ENCODE measurements around the gene SRRM1. TPM values are rescaled to one million over a fixed set of nuclear protein-coding genes. Genes with fewer than 3 reads are reported as not detected.

The SRRM1 gene
- polyA plus RNA-seq, 1 donor (not counting 4 experiments of a cell fraction or from before 2014, with no cell fraction given) = 56.1 TPM

DNA sequence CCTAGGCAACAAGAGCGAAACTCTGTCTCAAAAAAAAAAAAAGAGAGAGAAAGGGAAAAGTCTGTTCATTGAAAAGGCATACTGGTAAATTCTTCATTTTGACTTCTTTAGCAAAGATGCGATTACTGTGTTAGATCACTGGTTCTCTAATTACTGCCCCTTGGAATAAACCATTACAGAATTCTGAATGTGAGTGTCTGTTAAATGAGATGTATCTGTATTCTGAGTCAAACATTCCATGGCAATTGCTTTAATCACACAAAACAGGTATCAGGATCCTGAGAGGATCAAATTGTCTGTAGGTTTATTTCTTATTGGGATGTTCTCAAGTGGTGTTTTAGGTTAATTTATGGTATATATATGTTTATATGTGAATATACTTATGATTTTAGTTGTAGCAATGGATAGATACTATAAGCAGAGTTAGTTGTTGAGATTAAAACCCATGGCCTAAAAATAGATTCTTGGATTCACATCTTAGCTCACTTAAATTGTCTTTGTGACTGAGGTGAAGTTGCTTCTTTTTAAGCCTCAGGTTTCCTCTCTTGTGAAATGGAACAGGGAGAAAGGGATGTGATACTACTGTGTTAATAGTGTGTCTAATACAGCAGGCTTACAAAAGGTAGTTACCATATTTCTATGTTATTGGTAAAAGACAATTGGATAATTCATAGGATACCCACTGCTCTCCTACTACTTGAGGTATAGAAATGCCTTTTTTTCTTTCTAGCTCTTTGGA is 16.2 kb downstream of the SRRM1 start:
- FAIRE-seq = no peak

DNA sequence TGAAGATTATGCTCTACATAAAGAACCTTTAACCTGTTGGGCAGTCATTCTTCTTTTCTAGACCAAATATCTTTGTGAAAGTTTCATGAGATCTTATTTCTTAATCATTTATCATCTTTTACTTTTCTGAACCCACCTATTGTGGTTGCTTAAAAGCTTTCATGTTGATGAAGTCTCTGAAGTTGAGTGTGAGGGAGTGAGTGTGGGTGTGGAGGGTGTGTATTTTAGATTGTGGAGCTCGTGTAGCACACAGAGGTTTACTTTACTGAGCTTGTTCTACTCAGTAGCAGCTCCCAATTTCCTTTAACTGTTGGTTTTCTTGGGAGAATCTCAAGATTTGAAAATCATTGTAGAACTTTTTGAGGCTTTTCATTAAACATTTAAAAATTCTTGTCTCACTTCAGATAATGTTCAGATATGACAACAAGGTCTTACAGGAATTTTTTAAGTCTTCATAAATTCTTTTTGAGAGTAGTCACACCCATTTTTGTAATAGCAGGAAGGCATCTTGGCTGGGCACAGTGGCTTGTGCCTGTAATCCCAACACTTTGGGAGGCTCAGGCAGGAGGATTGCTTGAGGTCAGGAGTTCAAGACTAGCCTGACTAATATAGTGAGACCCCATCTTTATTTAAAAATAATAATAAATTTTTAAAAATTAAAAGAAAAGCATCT is 17.0 kb downstream of the SRRM1 start:
- Histone ChIP-seq H3K4me1 (ENCODE audit: control insufficient read depth, extremely low read depth, insufficient read depth, low read length) (no peaks in the 10 kb centered on the region), H3K4me3 (ENCODE audit: control insufficient read depth in 2 of 3, extremely low read depth in 1 of 3, insufficient read depth in 2 of 3, low read depth in 1 of 3, low read length in 3 of 3) (no peak overlapping the region), H3K79me2 (ENCODE audit: control insufficient read depth, insufficient read depth, low read length) (peaks cover 51% of the 10 kb centered on the region), H3K9me1 (ENCODE audit: control insufficient read depth, extremely low read depth, insufficient read depth, low read length) (no peaks in the 10 kb centered on the region), H3K27me3 (ENCODE audit: control insufficient read depth, extremely low read depth, insufficient read depth, low read length) (no peaks in the 10 kb centered on the region), H4K20me1 (ENCODE audit: control insufficient read depth, extremely low read depth, insufficient read depth, low read length) (no peaks in the 10 kb centered on the region), H3K9me3 (ENCODE audit: control insufficient read depth, low read depth, low read length) (no peaks in the 10 kb centered on the region), H3K36me3 (ENCODE audit: control insufficient read depth in 2 of 2, extremely low read depth in 1 of 2, insufficient read depth in 2 of 2, low read length in 2 of 2) (peaks cover 25 to 31% of the 10 kb centered on the region in 2 experiments), H3K27ac (ENCODE audit: control insufficient read depth, insufficient read depth, low read length) (no peak overlapping the region), H2AFZ (ENCODE audit: control insufficient read depth, low read length) (no peak overlapping the region), H3K4me2 (ENCODE audit: control insufficient read depth, extremely low read depth, insufficient read depth, low read depth, low read length) (no peak overlapping the region), H3K9ac (ENCODE audit: control insufficient read depth, extremely low read depth, insufficient read depth, low read length) (no peak overlapping the region)
- TF ChIP-seq, protein P1, sequence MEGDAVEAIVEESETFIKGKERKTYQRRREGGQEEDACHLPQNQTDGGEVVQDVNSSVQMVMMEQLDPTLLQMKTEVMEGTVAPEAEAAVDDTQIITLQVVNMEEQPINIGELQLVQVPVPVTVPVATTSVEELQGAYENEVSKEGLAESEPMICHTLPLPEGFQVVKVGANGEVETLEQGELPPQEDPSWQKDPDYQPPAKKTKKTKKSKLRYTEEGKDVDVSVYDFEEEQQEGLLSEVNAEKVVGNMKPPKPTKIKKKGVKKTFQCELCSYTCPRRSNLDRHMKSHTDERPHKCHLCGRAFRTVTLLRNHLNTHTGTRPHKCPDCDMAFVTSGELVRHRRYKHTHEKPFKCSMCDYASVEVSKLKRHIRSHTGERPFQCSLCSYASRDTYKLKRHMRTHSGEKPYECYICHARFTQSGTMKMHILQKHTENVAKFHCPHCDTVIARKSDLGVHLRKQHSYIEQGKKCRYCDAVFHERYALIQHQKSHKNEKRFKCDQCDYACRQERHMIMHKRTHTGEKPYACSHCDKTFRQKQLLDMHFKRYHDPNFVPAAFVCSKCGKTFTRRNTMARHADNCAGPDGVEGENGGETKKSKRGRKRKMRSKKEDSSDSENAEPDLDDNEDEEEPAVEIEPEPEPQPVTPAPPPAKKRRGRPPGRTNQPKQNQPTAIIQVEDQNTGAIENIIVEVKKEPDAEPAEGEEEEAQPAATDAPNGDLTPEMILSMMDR (optimal IDR thresholded peaks at IDR 0.05 in 1 of 3, IDR thresholded peaks at IDR 0.05 in 1 of 3, conservative IDR thresholded peaks at IDR 0.05 in 1 of 3; ENCODE audit: extremely low read depth in 1 of 3, insufficient read depth in 2 of 3, low read length in 3 of 3) = no peak
- no peak for TF ChIP-seq EZH2 (IDR thresholded peaks at IDR 0.05; ENCODE audit: low read length)
- FAIRE-seq = no peak
- dilution Hi-C loops (cut with MboI; ENCODE audit: extremely low pct_ligation_motif_present, low sequenced_read_pairs) = no loop called here
- no peak for DNase-seq (ENCODE audit: low read depth, low spot score)

More for the DNA sequence above, 16.2 kb downstream of the SRRM1 start:
- H3K9me3 ChIP-seq (ENCODE audit: control insufficient read depth, low read depth, low read length) = no peaks in the 10 kb centered on the region
- H3K4me2 ChIP-seq (ENCODE audit: control insufficient read depth, extremely low read depth, insufficient read depth, low read depth, low read length) = no peak overlapping the region
- no peak for TF ChIP-seq EZH2 (IDR thresholded peaks at IDR 0.05; ENCODE audit: low read length)
- TF ChIP-seq, protein P1 (optimal IDR thresholded peaks at IDR 0.05 in 1 of 3, IDR thresholded peaks at IDR 0.05 in 1 of 3, conservative IDR thresholded peaks at IDR 0.05 in 1 of 3; ENCODE audit: extremely low read depth in 1 of 3, insufficient read depth in 2 of 3, low read length in 3 of 3) = no peak
- no peak for DNase-seq (ENCODE audit: low read depth, low spot score)
- peaks cover 58% of the 10 kb centered on the region for H3K79me2 ChIP-seq (ENCODE audit: control insufficient read depth, insufficient read depth, low read length)
- H4K20me1 ChIP-seq (ENCODE audit: control insufficient read depth, extremely low read depth, insufficient read depth, low read length) = no peaks in the 10 kb centered on the region
- no peak overlapping the region for H3K27ac ChIP-seq (ENCODE audit: control insufficient read depth, insufficient read depth, low read length)
- peaks cover 27 to 34% of the 10 kb centered on the region in 2 experiments for H3K36me3 ChIP-seq (ENCODE audit: control insufficient read depth in 2 of 2, extremely low read depth in 1 of 2, insufficient read depth in 2 of 2, low read length in 2 of 2)
- H3K9ac ChIP-seq (ENCODE audit: control insufficient read depth, extremely low read depth, insufficient read depth, low read length) = no peak overlapping the region
- dilution Hi-C loops (cut with MboI; ENCODE audit: extremely low pct_ligation_motif_present, low sequenced_read_pairs) = no loop called here
- H3K9me1 ChIP-seq (ENCODE audit: control insufficient read depth, extremely low read depth, insufficient read depth, low read length) = no peaks in the 10 kb centered on the region
- H3K4me3 ChIP-seq (ENCODE audit: control insufficient read depth in 2 of 3, extremely low read depth in 1 of 3, insufficient read depth in 2 of 3, low read depth in 1 of 3, low read length in 3 of 3) = no peak overlapping the region
- H3K4me1 ChIP-seq (ENCODE audit: control insufficient read depth, extremely low read depth, insufficient read depth, low read length) = no peaks in the 10 kb centered on the region
- no peaks in the 10 kb centered on the region for H3K27me3 ChIP-seq (ENCODE audit: control insufficient read depth, extremely low read depth, insufficient read depth, low read length)
- H2AFZ ChIP-seq (ENCODE audit: control insufficient read depth, low read length) = no peak overlapping the region
